H9 (cell line): Measurements from ENCODE around the gene ZNF469. TPM values are rescaled to one million over a fixed set of nuclear protein-coding genes. Genes with fewer than 3 reads are reported as not detected.
"Not testable (repeated sequence)": the region's sequence is repeated elsewhere in the genome, so short reads cannot be mapped to it uniquely, and the experiment has no call there.

ENCODE experiments used
- DNase-seq: peaks from one replicate; pipeline ENCODE4 v3.0.0-alpha.2; 2017
- H2AFZ ChIP-seq: one replicate; pipeline ENCODE4 v1.6.1; 2013; ENCODE audit warnings: mild to moderate bottlenecking, low read length, control low read depth, moderate library complexity
- H2AK5ac ChIP-seq: 2 replicates; pipeline ENCODE4 v1.6.1; 2013; ENCODE audit warnings: low read length, control low read depth, mixed read lengths; ENCODE audit not compliant: insufficient read length
- H2BK120ac ChIP-seq: one replicate; pipeline ENCODE4 v1.6.1; 2013; ENCODE audit warnings: low read depth, mild to moderate bottlenecking, low read length, control low read depth, inconsistent platforms; ENCODE audit not compliant: poor library complexity, severe bottlenecking
- H2BK12ac ChIP-seq: 2 replicates; pipeline ENCODE4 v1.6.1; 2013; ENCODE audit warnings: low read length, control low read depth, mixed read lengths, low read depth; ENCODE audit not compliant: insufficient read length
- H2BK15ac ChIP-seq: 2 replicates; pipeline ENCODE4 v1.6.1; 2013; ENCODE audit warnings: low read depth, low read length, control low read depth
- H2BK20ac ChIP-seq: one replicate; pipeline ENCODE4 v1.6.1; 2013; ENCODE audit warnings: low read depth, mild to moderate bottlenecking, low read length, control low read depth, inconsistent platforms; ENCODE audit not compliant: poor library complexity, severe bottlenecking
- H2BK5ac ChIP-seq: 2 replicates; pipeline ENCODE4 v1.6.1; 2013; ENCODE audit warnings: low read length, control low read depth, mixed read lengths; ENCODE audit not compliant: insufficient read length
- H3K14ac ChIP-seq: 2 replicates; pipeline ENCODE4 v1.6.1; 2013; ENCODE audit warnings: low read length, control low read depth; ENCODE audit not compliant: insufficient read depth
- H3K18ac ChIP-seq: 2 replicates; pipeline ENCODE4 v1.6.1; 2013; ENCODE audit warnings: low read depth, mild to moderate bottlenecking, mixed read lengths, low read length, control low read depth; ENCODE audit not compliant: insufficient read length
- H3K23ac ChIP-seq: 2 replicates; pipeline ENCODE4 v1.6.1; 2013; ENCODE audit warnings: low read length, control low read depth, mixed read lengths, low read depth; ENCODE audit not compliant: insufficient read length
- H3K23me2 ChIP-seq: 2 replicates; pipeline ENCODE4 v1.6.1; 2013; ENCODE audit warnings: low read depth, mild to moderate bottlenecking, mixed read lengths, low read length, control low read depth; ENCODE audit not compliant: insufficient read length, poor library complexity, severe bottlenecking
- H3K27ac ChIP-seq: 2 replicates; pipeline ENCODE4 v1.5.1; 2013; ENCODE audit warnings: low read length, control low read depth, mixed read lengths, low read depth; ENCODE audit not compliant: insufficient read length
- H3K27me3 ChIP-seq: 2 replicates; pipeline ENCODE4 v1.6.1; 2013; ENCODE audit warnings: low read length, control low read depth, inconsistent platforms; ENCODE audit not compliant: insufficient read depth
- H3K4ac ChIP-seq: 2 replicates; pipeline ENCODE4 v1.6.1; 2013; ENCODE audit warnings: low read depth, mild to moderate bottlenecking, control low read depth, inconsistent platforms, low read length, moderate library complexity
- H3K4me1 ChIP-seq: 2 replicates; pipeline ENCODE4 v1.6.1; 2013; ENCODE audit warnings: low read length, control low read depth, inconsistent platforms; ENCODE audit not compliant: insufficient read depth
- H3K4me2 ChIP-seq: 2 replicates; pipeline ENCODE4 v1.6.1; 2013; ENCODE audit warnings: low read length, control low read depth, mixed read lengths; ENCODE audit not compliant: insufficient read length, insufficient read depth
- H3K56ac ChIP-seq: 2 replicates; pipeline ENCODE4 v1.6.1; 2013; ENCODE audit warnings: low read depth, mild to moderate bottlenecking, mixed read lengths, low read length, control low read depth; ENCODE audit not compliant: insufficient read length
- H3K79me1 ChIP-seq: 2 replicates; pipeline ENCODE4 v1.6.1; 2013; ENCODE audit warnings: low read depth, mild to moderate bottlenecking, moderate library complexity, low read length, control low read depth, inconsistent platforms; ENCODE audit not compliant: insufficient read depth, poor library complexity, severe bottlenecking
- H3K79me2 ChIP-seq: 2 replicates; pipeline ENCODE4 v1.6.1; 2013; ENCODE audit warnings: low read length, control low read depth, inconsistent platforms; ENCODE audit not compliant: insufficient read depth
- H3K9ac ChIP-seq: 2 replicates; pipeline ENCODE4 v1.6.1; 2013; ENCODE audit warnings: low read length, control low read depth, mixed read lengths; ENCODE audit not compliant: insufficient read length; ENCODE audit errors: extremely low read depth
- H3K9me3 ChIP-seq: one replicate; pipeline ENCODE4 v1.6.1; 2013; ENCODE audit warnings: low read depth, low read length, inconsistent platforms; ENCODE audit not compliant: control insufficient read depth
- H3T11ph ChIP-seq: one replicate; pipeline ENCODE4 v1.6.1; 2013; ENCODE audit warnings: mild to moderate bottlenecking, low read length, control low read depth, inconsistent platforms
- H4K20me1 ChIP-seq: one replicate; pipeline ENCODE4 v1.6.1; 2013; ENCODE audit not compliant: control insufficient read depth, insufficient read length, insufficient read depth
- H4K5ac ChIP-seq: 2 replicates; pipeline ENCODE4 v1.6.1; 2013; ENCODE audit warnings: low read depth, mild to moderate bottlenecking, mixed read lengths, low read length, control low read depth; ENCODE audit not compliant: insufficient read length
- H4K8ac ChIP-seq: replicated peaks from 2 replicates; pipeline ENCODE4 v1.6.1; 2013; ENCODE audit warnings: low read length, control low read depth, mixed read lengths, low read depth; ENCODE audit not compliant: insufficient read length
- H4K91ac ChIP-seq: 2 replicates; pipeline ENCODE4 v1.6.1; 2013; ENCODE audit warnings: low read depth, mild to moderate bottlenecking, moderate library complexity, mixed read lengths, low read length, control low read depth; ENCODE audit not compliant: insufficient read length
- H3K27ac Mint-ChIP-seq, 3 experiments: 2 replicates in 2 of 3; 3 replicates in 1 of 3; pipeline ENCODE4 v1.8.0; 2020 to 2021; ENCODE audit warnings: mixed read lengths in 3 of 3, mild to moderate bottlenecking in 1 of 3, moderate library complexity in 1 of 3
- H3K27me3 Mint-ChIP-seq: 2 replicates; pipeline ENCODE4 v1.8.0; 2021; ENCODE audit warnings: low read depth, mild to moderate bottlenecking, moderate library complexity, mixed read lengths
- H3K36me3 Mint-ChIP-seq, 3 experiments: 2 replicates in 2 of 3; 3 replicates in 1 of 3; pipeline ENCODE4 v1.8.0; 2020 to 2021; ENCODE audit warnings: low read depth in 3 of 3, mixed read lengths in 3 of 3; ENCODE audit not compliant: insufficient read depth in 1 of 3
- H3K4me1 Mint-ChIP-seq, 2 experiments: 2 replicates each; pipeline ENCODE4 v1.8.0; 2020; ENCODE audit warnings: mixed read lengths in 2 of 2
- H3K4me3 Mint-ChIP-seq, 2 experiments: 2 replicates in 1 of 2; 3 replicates in 1 of 2; pipeline ENCODE4 v1.8.0; 2020 to 2021; ENCODE audit warnings: mild to moderate bottlenecking in 2 of 2, mixed read lengths in 2 of 2, moderate library complexity in 1 of 2
- H3K9me3 Mint-ChIP-seq, 2 experiments: 2 replicates in 1 of 2; 3 replicates in 1 of 2; pipeline ENCODE4 v1.8.0; 2020; ENCODE audit warnings: mild to moderate bottlenecking in 2 of 2, mixed read lengths in 2 of 2, moderate library complexity in 1 of 2
- CTCF ChIP-seq: fragments of 200-600 bp; sonication (generic); conservative IDR thresholded peaks from 3 replicates; pipeline ENCODE4 v1.8.0; 2021; ENCODE audit warnings: antibody characterized with exemption, mild to moderate bottlenecking
- WGBS: extraction: QIAGEN DNeasy Blood & Tissue Kit; methylation state at CpG from one replicate; pipeline ENCODE4 v1.1.7; 2013; ENCODE audit warnings: missing lambda C conversion rate, low lambda C conversion rate, mixed read lengths; ENCODE audit not compliant: insufficient read length; ENCODE audit errors: extremely low coverage; 5-methylcytosine and 5-hydroxymethylcytosine counted together
- total RNA-seq: library from RNA; stranded (reverse); gene quantifications from 2 replicates; pipeline ENCODE4 v1.2.1, GENCODE V29; 2021

Gene ZNF469
- total RNA-seq, 1 experiment from 2014 or later = 4.4 TPM

DNA sequence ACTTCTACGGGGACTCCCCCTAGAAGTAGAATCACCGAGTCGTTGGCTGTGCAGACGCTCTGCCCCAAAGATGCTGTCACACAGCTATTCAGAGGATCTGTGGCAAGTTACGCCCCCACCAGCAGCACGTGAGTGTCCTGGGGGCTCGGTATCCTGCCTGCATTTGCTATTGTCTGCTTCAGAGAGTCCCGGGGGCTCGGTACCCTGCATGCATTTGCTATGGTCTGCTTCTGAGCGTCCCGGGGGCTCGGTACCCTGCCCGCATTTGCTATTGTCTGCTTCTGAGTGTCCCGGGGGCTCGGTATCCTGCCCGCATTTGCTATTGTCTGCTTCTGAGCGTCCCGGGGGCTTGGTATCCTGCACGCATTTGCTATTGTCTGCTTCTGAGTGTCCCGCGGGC is 23.8 kb upstream of the ZNF469 start:
- no peak overlapping the region for H3T11ph ChIP-seq
- H2BK15ac ChIP-seq = no peak overlapping the region
- Mint-ChIP-seq H3K4me3 (peak overlapping the region in 1 of 2 experiments; percentile 27; a peak in 2 of 5 replicates), H3K36me3 (peaks cover 0 to 6% (median 4%) of the 10 kb centered on the region in 3 experiments; a peak in 4 of 7 replicates), H3K9me3 (peaks cover 22 to 35% of the 10 kb centered on the region in 2 experiments), H3K27ac (peak overlapping the region in 1 of 3 experiments; percentile 67; a peak in 3 of 7 replicates), H3K27me3 (peaks cover 16% of the 10 kb centered on the region), H3K4me1 (peaks cover 9 to 16% of the 10 kb centered on the region in 2 experiments)
- no peak overlapping the region for H2AK5ac ChIP-seq
- no CpG with 5 or more reads among the region's 21 CpGs for WGBS
- no peak overlapping the region for H2BK120ac ChIP-seq
- H3K18ac ChIP-seq = no peak overlapping the region
- DNase-seq = no peak
- no peak overlapping the region for H4K8ac ChIP-seq
- no peak overlapping the region for H4K5ac ChIP-seq
- H3K27ac ChIP-seq = no peak overlapping the region
- no peak overlapping the region for H3K4me2 ChIP-seq
- H3K56ac ChIP-seq = no peak overlapping the region
- H3K9ac ChIP-seq = no peak overlapping the region
- H4K20me1 ChIP-seq = no peaks in the 10 kb centered on the region
- H3K79me1 ChIP-seq = no peaks in the 10 kb centered on the region
- H2BK5ac ChIP-seq = no peak overlapping the region
- TF ChIP-seq CTCF = no peak
- no peak overlapping the region for H2BK12ac ChIP-seq
- no peak overlapping the region for H3K23ac ChIP-seq
- no peak overlapping the region for H3K4ac ChIP-seq
- H2AFZ ChIP-seq = no peak overlapping the region
- no peaks in the 10 kb centered on the region for H3K23me2 ChIP-seq
- no peak overlapping the region for H3K14ac ChIP-seq
- H2BK20ac ChIP-seq = no peak overlapping the region
- no peaks in the 10 kb centered on the region for H3K9me3 ChIP-seq
- no peaks in the 10 kb centered on the region for H3K27me3 ChIP-seq
- no peaks in the 10 kb centered on the region for H3K79me2 ChIP-seq
- H3K4me1 ChIP-seq = no peaks in the 10 kb centered on the region
- H4K91ac ChIP-seq = no peak overlapping the region

GRCh38 chr16:88360401-88360800 is 22.4 kb upstream of the ZNF469 start:
- not testable (repeated sequence) for H2BK15ac ChIP-seq, H2BK5ac ChIP-seq, H3K18ac ChIP-seq, H3K14ac ChIP-seq, H2BK120ac ChIP-seq, H3K9me3 ChIP-seq, H3T11ph ChIP-seq, H3K4me1 ChIP-seq, H3K79me2 ChIP-seq, H3K4me2 ChIP-seq, H4K20me1 ChIP-seq, H3K23ac ChIP-seq, H2BK20ac ChIP-seq, H4K91ac ChIP-seq, H3K79me1 ChIP-seq, H3K4ac ChIP-seq, H2AK5ac ChIP-seq, H2BK12ac ChIP-seq, DNase-seq, H3K27me3 ChIP-seq, H2AFZ ChIP-seq, H4K5ac ChIP-seq, H3K9ac ChIP-seq, H3K4me3 Mint-ChIP-seq, H3K27ac ChIP-seq, H3K36me3 Mint-ChIP-seq, H3K23me2 ChIP-seq, H3K27ac Mint-ChIP-seq, H3K56ac ChIP-seq, H4K8ac ChIP-seq
- no CpG with 5 or more reads among the region's 20 CpGs for WGBS
- H3K4me1 Mint-ChIP-seq = peaks cover 9 to 16% of the 10 kb centered on the region in 2 experiments
- peaks cover 16% of the 10 kb centered on the region for H3K27me3 Mint-ChIP-seq
- peaks cover 22 to 35% of the 10 kb centered on the region in 2 experiments for H3K9me3 Mint-ChIP-seq
